B cell (primary cell): ENCODE data around the gene HIC1.

Experiments used
- CTCF ChIP-seq: fragments of 200-600 bp; IDR thresholded peaks from one replicate; pipeline ENCODE4 v1.8.0; 2022; ENCODE audit warnings: antibody characterized with exemption, mild to moderate bottlenecking
- EZH2 ChIP-seq: IDR thresholded peaks from 2 replicates; pipeline ENCODE4 v1.6.1; 2012; ENCODE audit warnings: borderline replicate concordance, low read depth, mild to moderate bottlenecking, moderate library complexity, low read length; ENCODE audit not compliant: insufficient read depth, poor library complexity, severe bottlenecking

- no peak for TF ChIP-seq EZH2
- TF ChIP-seq CTCF, result no peak
Measured at GRCh38 chr17:2110436-2110835, 55.5 kb downstream of the HIC1 start.
